Psoas muscle (tissue), 8 donors: ENCODE data around the gene YY1AP1. TPM values are rescaled to one million over a fixed set of nuclear protein-coding genes. Genes with fewer than 3 reads are reported as not detected.
"Not testable (repeated sequence)": the region's sequence is repeated elsewhere in the genome, so short reads cannot be mapped to it uniquely, and the experiment has no call there.

Experiments
- ATAC-seq, 4 donors: fragments of 200-7000 bp; cut with Tn5 transposase; one replicate each; pipeline ENCODE4 v1.9.1; 2020; ENCODE audit warnings: moderate library complexity in 3 of 4, mild to moderate bottlenecking in 2 of 4
- DNase-seq, 2 donors: peaks; one replicate each; pipeline ENCODE4 v3.0.0-alpha.2; 2020
- H3K27ac ChIP-seq: fragments of 200-600 bp; one replicate; pipeline ENCODE4 v1.8.0; 2022
- H3K27me3 ChIP-seq, 3 donors: fragments of 200-600 bp in 1 of 3; one replicate each; pipeline versions ENCODE4 v1.6.1 to v1.8.0; 2013 to 2022; ENCODE audit warnings: low read length in 2 of 3, mild to moderate bottlenecking in 2 of 3, moderate library complexity in 1 of 3; ENCODE audit not compliant: insufficient read depth in 3 of 3
- H3K36me3 ChIP-seq, 2 donors: fragments of 200-600 bp in 1 of 2; one replicate each; pipeline versions ENCODE4 v1.6.1 to v1.8.0; 2013 to 2022; ENCODE audit warnings: low read depth in 1 of 2, mild to moderate bottlenecking in 1 of 2, moderate library complexity in 1 of 2; ENCODE audit not compliant: insufficient read depth in 1 of 2
- H3K4me1 ChIP-seq: fragments of 200-600 bp; one replicate; pipeline ENCODE4 v1.8.0; 2022
- H3K4me3 ChIP-seq: fragments of 200-600 bp; one replicate; pipeline ENCODE4 v1.8.0; 2022; ENCODE audit warnings: mild to moderate bottlenecking
- H3K9me3 ChIP-seq: fragments of 200-600 bp; one replicate; pipeline ENCODE4 v1.8.0; 2022
- CTCF ChIP-seq: fragments of 200-600 bp; IDR thresholded peaks from one replicate; pipeline ENCODE4 v1.8.0; 2022; ENCODE audit warnings: antibody characterized with exemption
- WGBS, 3 donors: extraction: QIAGEN DNeasy Blood & Tissue Kit; methylation state at CpG; one replicate each; pipeline versions ENCODE4 v1.1.6 to v1.1.7; 2013; 5-methylcytosine and 5-hydroxymethylcytosine counted together
- intact Hi-C, 2 donors: fragments of 100-400 bp; cut with DNase I; formaldehyde crosslinking; loops; one replicate each; pipeline versions ENCODE4 v1.11.0 to v1.14.2; 2022
- polyA plus RNA-seq, 3 donors: library from polyadenylated mRNA; stranded (reverse); fragments of 200-250 nt; gene quantifications; one replicate each; pipeline ENCODE4 v1.2.3, GENCODE V29; 2013
- total RNA-seq, 4 donors: library from RNA; stranded (reverse); fragmentation: NEBNext Ultra II Directional in 2 of 4; extraction: Animal tissue kit (Norgen Biotek cat#: 25700) in 2 of 4; gene quantifications; one replicate each; pipeline versions ENCODE4 v1.2.1 to v1.2.4, GENCODE V29; 2021 to 2023
- donor health status: healthy with polysubstance abuse.
- donor health status: DM: no; HTN: no; CAD: no; lungs with moderate emphysema.
- donor health status: Bipolar disorder and iron deficiency.
- donor health status: healthy.
- donor health status: DM: yes; HTN: yes; CAD: no.
- donor health status: DM: no; HTN: no; CAD: no.
- donor health status: DM: no; HTN: no; CAD: no.
- donor health status: DM: yes; HTN: yes; CAD: no.

Gene YY1AP1
- total and polyA plus RNA-seq, 7 donors: 58.3 to 105 (median 80.0) TPM

GRCh38 chr1:155646307-155646706 is 42.3 kb downstream of the YY1AP1 start:
- DNase-seq (peak; percentile 73 to 79), ATAC-seq (peak in 3 of 4 donors; percentile 21 to 67 (median 45))
- H3K9me3 ChIP-seq: peaks cover 9% of the 10 kb centered on the region
- no peak overlapping the region for H3K27ac ChIP-seq
- no peaks in the 10 kb centered on the region for H3K36me3 ChIP-seq
- 75 to 86% (median 82%) methylated on average over 2 of the region's 2 CpGs for WGBS, 3 donors
- no peaks in the 10 kb centered on the region for H3K4me1 ChIP-seq
- intact Hi-C loops: no loop called here
- no peaks in the 10 kb centered on the region for H3K27me3 ChIP-seq
- no peak overlapping the region for H3K4me3 ChIP-seq
- no peak for TF ChIP-seq CTCF

GRCh38 chr1:155645648-155646047 is 42.9 kb downstream of the YY1AP1 start:
- peak in 2 of 4 donors; percentile 39 for ATAC-seq
- TF ChIP-seq CTCF: no peak
- WGBS, 3 donors: 53 to 59% (median 56%) methylated on average over 6 of the region's 6 CpGs

GRCh38 chr1:155645034-155645598 is 43.5 kb downstream of the YY1AP1 start:
- ATAC-seq (no peak), DNase-seq (no peak)
- H3K4me3 ChIP-seq: no peak overlapping the region
- no peaks in the 10 kb centered on the region for H3K4me1 ChIP-seq
- TF ChIP-seq CTCF: no peak
- no peaks in the 10 kb centered on the region for H3K27me3 ChIP-seq
- whole genome bisulfite sequencing, 3 donors: 49 to 58% (median 55%) methylated on average over 4 of the region's 4 CpGs
- intact Hi-C loops: no loop called here
- no peaks in the 10 kb centered on the region for H3K36me3 ChIP-seq
- no peak overlapping the region for H3K27ac ChIP-seq
- peaks cover 9% of the 10 kb centered on the region for H3K9me3 ChIP-seq

More at GRCh38 chr1:155645648-155646047, 42.9 kb downstream of the YY1AP1 start:
- Histone ChIP-seq H3K27me3 (no peaks in the 10 kb centered on the region), H3K4me1 (no peaks in the 10 kb centered on the region), H3K36me3 (no peaks in the 10 kb centered on the region), H3K9me3 (peaks cover 9% of the 10 kb centered on the region), H3K27ac (no peak overlapping the region), H3K4me3 (no peak overlapping the region)
- DNase-seq: peak; percentile 43 to 56
- intact Hi-C loops: no loop called here

GRCh38 chr1:155643230-155643629 is 45.3 kb downstream of the YY1AP1 start:
- intact Hi-C loops: no loop called here
- Histone ChIP-seq H3K9me3 (peaks cover 9% of the 10 kb centered on the region), H3K27ac (no peak overlapping the region), H3K36me3 (no peaks in the 10 kb centered on the region), H3K4me1 (no peaks in the 10 kb centered on the region), H3K27me3 (no peaks in the 10 kb centered on the region), H3K4me3 (no peak overlapping the region)
- 78 to 86% (median 80%) methylated on average over 3 of the region's 3 CpGs for WGBS, 3 donors
- no peak for TF ChIP-seq CTCF
- DNase-seq: no peak
- ATAC-seq: no peak

GRCh38 chr1:155642559-155643180 is 45.9 kb downstream of the YY1AP1 start:
- H3K27me3 ChIP-seq, H3K4me3 ChIP-seq, H3K27ac ChIP-seq, DNase-seq, H3K36me3 ChIP-seq, ATAC-seq, H3K4me1 ChIP-seq, H3K9me3 ChIP-seq, intact Hi-C loops: not testable (repeated sequence)
- 79 to 80% (median 79%) methylated on average over 11 of the region's 11 CpGs for WGBS, 3 donors
